Astrocyte (in vitro differentiated cells and primary cell): ENCODE measurements around the gene CACNB2.

Experiments
- EZH2 ChIP-seq: IDR thresholded peaks from 2 replicates; pipeline ENCODE4 v1.6.1; 2012; ENCODE audit warnings: mild to moderate bottlenecking, low read length, inconsistent platforms; ENCODE audit not compliant: insufficient read depth
- TF ChIP-seq, protein P1 (sequence below): IDR thresholded peaks from 2 replicates; pipeline ENCODE4 v1.5.1; 2011; ENCODE audit warnings: low read depth, mild to moderate bottlenecking, inconsistent platforms, low read length, moderate library complexity; ENCODE audit not compliant: insufficient read depth

DNA sequence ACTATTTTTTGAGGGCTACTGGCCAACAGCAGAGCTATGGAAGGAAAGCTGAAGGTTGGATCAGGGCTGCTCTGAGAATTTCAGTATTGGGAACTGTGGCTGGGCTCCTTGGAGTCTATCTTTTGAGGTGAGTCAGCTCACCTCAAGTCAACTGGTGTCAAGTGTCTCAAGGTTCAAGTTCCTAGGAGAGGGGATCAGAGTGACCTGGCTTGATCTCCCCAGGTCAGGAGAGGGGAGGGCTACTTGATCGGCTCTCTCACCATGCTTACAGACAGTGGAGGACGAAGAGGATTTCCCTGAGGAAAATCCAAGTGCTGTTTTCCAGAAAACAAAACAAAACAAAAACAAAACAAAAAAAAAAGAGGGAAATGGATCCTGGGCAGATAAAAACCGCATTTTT, 132.8 kb downstream of the CACNB2 start:
- no peak for TF ChIP-seq EZH2
- TF ChIP-seq, protein P1, sequence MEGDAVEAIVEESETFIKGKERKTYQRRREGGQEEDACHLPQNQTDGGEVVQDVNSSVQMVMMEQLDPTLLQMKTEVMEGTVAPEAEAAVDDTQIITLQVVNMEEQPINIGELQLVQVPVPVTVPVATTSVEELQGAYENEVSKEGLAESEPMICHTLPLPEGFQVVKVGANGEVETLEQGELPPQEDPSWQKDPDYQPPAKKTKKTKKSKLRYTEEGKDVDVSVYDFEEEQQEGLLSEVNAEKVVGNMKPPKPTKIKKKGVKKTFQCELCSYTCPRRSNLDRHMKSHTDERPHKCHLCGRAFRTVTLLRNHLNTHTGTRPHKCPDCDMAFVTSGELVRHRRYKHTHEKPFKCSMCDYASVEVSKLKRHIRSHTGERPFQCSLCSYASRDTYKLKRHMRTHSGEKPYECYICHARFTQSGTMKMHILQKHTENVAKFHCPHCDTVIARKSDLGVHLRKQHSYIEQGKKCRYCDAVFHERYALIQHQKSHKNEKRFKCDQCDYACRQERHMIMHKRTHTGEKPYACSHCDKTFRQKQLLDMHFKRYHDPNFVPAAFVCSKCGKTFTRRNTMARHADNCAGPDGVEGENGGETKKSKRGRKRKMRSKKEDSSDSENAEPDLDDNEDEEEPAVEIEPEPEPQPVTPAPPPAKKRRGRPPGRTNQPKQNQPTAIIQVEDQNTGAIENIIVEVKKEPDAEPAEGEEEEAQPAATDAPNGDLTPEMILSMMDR: no peak
